OCI-LY1 (cell line): ENCODE measurements around the gene H3-3A.

Experiments
- H2AFZ ChIP-seq: fragments of 200-600 bp; sonication (generic), shearing (Covaris generic); 2 replicates; pipeline ENCODE4 v1.6.0; 2014; ENCODE audit warnings: antibody characterized with exemption, mild to moderate bottlenecking, low read length
- H3F3A ChIP-seq: fragments of 200-600 bp; sonication (generic), shearing (Covaris generic); 2 replicates; pipeline ENCODE4 v1.6.0; 2014; ENCODE audit warnings: mild to moderate bottlenecking, antibody characterized with exemption, low read length, moderate library complexity; ENCODE audit not compliant: insufficient read depth
- H3K27ac ChIP-seq: fragments of 200-600 bp; sonication (generic); 2 replicates; pipeline ENCODE4 v1.5.1; 2014; ENCODE audit warnings: low read length, mixed run types, mild to moderate bottlenecking, low read depth; ENCODE audit not compliant: poor library complexity, severe bottlenecking
- H3K27me3 ChIP-seq: fragments of 200-600 bp; sonication (generic); 2 replicates; pipeline ENCODE4 v1.6.0; 2014; ENCODE audit warnings: antibody characterized with exemption, mild to moderate bottlenecking, low read length, moderate library complexity; ENCODE audit not compliant: insufficient read depth
- H3K36me3 ChIP-seq: fragments of 200-600 bp; sonication (generic); 2 replicates; pipeline ENCODE4 v1.6.1; 2014; ENCODE audit warnings: mild to moderate bottlenecking, antibody characterized with exemption, low read length, moderate library complexity, mixed read lengths; ENCODE audit not compliant: insufficient read depth
- H3K4me1 ChIP-seq: fragments of 200-600 bp; sonication (generic); 2 replicates; pipeline ENCODE4 v1.5.1; 2014; ENCODE audit warnings: mild to moderate bottlenecking, low read length, moderate library complexity; ENCODE audit not compliant: insufficient read depth, severe bottlenecking
- H3K4me2 ChIP-seq: fragments of 200-600 bp; sonication (generic), shearing (Covaris generic); 2 replicates; pipeline ENCODE4 v1.6.1; 2014; ENCODE audit warnings: low read length
- H3K4me3 ChIP-seq: fragments of 200-600 bp; sonication (generic); 2 replicates; pipeline ENCODE4 v1.5.1; 2014; ENCODE audit warnings: low read length, low read depth, mild to moderate bottlenecking, mixed read lengths; ENCODE audit not compliant: poor library complexity, severe bottlenecking
- H3K79me2 ChIP-seq: fragments of 200-600 bp; shearing (Covaris generic); 2 replicates; pipeline ENCODE4 v1.6.1; 2016; ENCODE audit warnings: mixed run types, low read length, mixed read lengths; ENCODE audit not compliant: insufficient read depth
- H3K9ac ChIP-seq: fragments of 200-600 bp; sonication (generic), shearing (Covaris generic); 2 replicates; pipeline ENCODE4 v1.6.1; 2014; ENCODE audit warnings: mild to moderate bottlenecking, low read length, mixed read lengths
- H3K9me2 ChIP-seq: fragments of 200-600 bp; sonication (generic), shearing (Covaris generic); 2 replicates; pipeline ENCODE4 v1.6.1; 2014; ENCODE audit warnings: low read depth, mild to moderate bottlenecking, low read length, mixed read lengths
- H3K9me3 ChIP-seq: fragments of 200-600 bp; shearing (Covaris generic); 2 replicates; pipeline ENCODE4 v1.6.1; 2014; ENCODE audit warnings: low read length, mixed read lengths
- H4K20me1 ChIP-seq: fragments of 200-600 bp; sonication (generic), shearing (Covaris generic); 2 replicates; pipeline ENCODE4 v1.6.0; 2016; ENCODE audit warnings: mild to moderate bottlenecking, low read length; ENCODE audit not compliant: insufficient read depth
- EZH2 ChIP-seq: fragments of 200-600 bp; sonication (generic), shearing (Covaris generic); IDR thresholded peaks from 2 replicates; pipeline ENCODE4 v1.8.0; 2017; ENCODE audit warnings: borderline replicate concordance, mixed run types, mild to moderate bottlenecking, antibody characterized with exemption, low read length, moderate library complexity, mixed read lengths
- TF ChIP-seq, protein P1 (sequence below): fragments of 200-600 bp; sonication (generic), shearing (Covaris generic); IDR thresholded peaks from 2 replicates; pipeline ENCODE4 v1.5.1; 2017; ENCODE audit warnings: mild to moderate bottlenecking, antibody characterized with exemption, low read length, moderate library complexity, mixed read lengths

The H3-3A gene

DNA sequence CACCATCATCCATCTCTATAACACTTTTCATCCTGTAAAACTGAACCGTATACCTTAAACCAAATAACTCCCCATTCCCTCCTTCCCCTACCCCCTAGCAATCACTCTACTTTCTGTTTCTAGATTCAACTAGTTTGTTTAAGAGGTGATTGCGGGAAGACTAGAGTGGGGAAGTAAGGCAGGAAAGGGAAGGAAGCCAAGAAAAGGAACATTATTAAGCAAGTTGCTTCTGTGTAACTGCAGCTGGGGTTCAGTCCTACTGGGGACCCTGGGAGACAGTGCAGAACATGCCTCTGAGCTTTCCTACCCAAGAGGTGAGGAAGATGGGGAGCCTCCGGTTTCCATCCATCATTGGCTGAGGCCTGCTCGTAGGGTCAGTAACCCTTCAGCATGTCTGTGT lies 28.9 kb upstream of the H3-3A start:
- Histone ChIP-seq H3K9me2 (no peaks in the 10 kb centered on the region), H4K20me1 (no peaks in the 10 kb centered on the region), H3K4me2 (no peak overlapping the region), H2AFZ (no peak overlapping the region), H3F3A (no peaks in the 10 kb centered on the region), H3K36me3 (no peaks in the 10 kb centered on the region), H3K27me3 (no peaks in the 10 kb centered on the region), H3K9me3 (no peaks in the 10 kb centered on the region), H3K9ac (no peak overlapping the region), H3K4me3 (no peak overlapping the region), H3K79me2 (no peaks in the 10 kb centered on the region), H3K27ac (no peak overlapping the region), H3K4me1 (peaks cover 19% of the 10 kb centered on the region)
- TF ChIP-seq EZH2 = no peak
- TF ChIP-seq, protein P1, sequence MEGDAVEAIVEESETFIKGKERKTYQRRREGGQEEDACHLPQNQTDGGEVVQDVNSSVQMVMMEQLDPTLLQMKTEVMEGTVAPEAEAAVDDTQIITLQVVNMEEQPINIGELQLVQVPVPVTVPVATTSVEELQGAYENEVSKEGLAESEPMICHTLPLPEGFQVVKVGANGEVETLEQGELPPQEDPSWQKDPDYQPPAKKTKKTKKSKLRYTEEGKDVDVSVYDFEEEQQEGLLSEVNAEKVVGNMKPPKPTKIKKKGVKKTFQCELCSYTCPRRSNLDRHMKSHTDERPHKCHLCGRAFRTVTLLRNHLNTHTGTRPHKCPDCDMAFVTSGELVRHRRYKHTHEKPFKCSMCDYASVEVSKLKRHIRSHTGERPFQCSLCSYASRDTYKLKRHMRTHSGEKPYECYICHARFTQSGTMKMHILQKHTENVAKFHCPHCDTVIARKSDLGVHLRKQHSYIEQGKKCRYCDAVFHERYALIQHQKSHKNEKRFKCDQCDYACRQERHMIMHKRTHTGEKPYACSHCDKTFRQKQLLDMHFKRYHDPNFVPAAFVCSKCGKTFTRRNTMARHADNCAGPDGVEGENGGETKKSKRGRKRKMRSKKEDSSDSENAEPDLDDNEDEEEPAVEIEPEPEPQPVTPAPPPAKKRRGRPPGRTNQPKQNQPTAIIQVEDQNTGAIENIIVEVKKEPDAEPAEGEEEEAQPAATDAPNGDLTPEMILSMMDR = no peak

DNA sequence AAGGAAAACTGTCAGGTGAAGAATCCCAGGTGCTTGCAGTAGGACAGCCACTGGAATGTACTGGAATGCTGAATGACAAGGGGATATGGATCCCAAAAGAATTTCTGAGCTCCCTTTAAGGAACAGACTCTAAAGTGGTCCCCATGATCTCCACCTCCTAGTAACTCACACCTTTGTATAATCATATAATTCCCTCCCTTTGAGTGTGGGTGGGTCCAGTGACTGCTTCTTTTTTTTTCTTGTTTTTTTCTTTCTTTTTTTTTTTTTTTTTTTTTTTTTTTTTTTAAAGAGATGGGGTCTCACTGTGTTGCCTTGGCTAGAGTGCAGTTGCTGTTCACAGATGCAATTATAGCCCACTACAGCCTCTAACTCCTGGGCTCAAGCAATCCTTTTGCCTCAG lies 28.5 kb upstream of the H3-3A start:
- H3K9ac ChIP-seq = no peak overlapping the region
- H3K27me3 ChIP-seq = no peaks in the 10 kb centered on the region
- no peaks in the 10 kb centered on the region for H4K20me1 ChIP-seq
- no peaks in the 10 kb centered on the region for H3K36me3 ChIP-seq
- H3K4me3 ChIP-seq = no peak overlapping the region
- no peaks in the 10 kb centered on the region for H3F3A ChIP-seq
- H3K4me2 ChIP-seq = no peak overlapping the region
- H3K9me2 ChIP-seq = no peaks in the 10 kb centered on the region
- H3K9me3 ChIP-seq = no peaks in the 10 kb centered on the region
- peaks cover 15% of the 10 kb centered on the region for H3K4me1 ChIP-seq
- no peak overlapping the region for H3K27ac ChIP-seq
- TF ChIP-seq, protein P1 = no peak
- TF ChIP-seq EZH2 = no peak
- H2AFZ ChIP-seq = no peak overlapping the region
- H3K79me2 ChIP-seq = no peaks in the 10 kb centered on the region

DNA sequence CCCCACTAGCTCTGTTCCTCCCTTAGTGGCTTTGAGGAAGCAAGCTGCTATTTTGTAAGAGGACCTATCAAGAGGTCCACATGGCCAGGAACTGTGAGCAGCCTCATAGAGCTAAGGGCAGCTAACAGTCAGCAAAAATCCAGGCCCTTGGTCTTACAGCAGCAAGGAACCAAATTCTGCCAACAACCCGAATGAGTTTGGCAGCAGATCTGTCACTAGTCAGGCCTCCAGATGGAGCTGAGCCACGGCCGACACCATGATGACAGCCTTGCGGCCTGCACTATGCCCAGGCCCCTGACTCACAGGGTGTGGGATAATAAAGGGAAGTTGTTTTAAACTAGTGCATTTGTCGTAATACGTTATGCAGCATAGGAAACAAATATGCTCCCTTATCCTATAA lies 28.0 kb upstream of the H3-3A start:
- Histone ChIP-seq H3K4me1 (peaks cover 10% of the 10 kb centered on the region), H3K79me2 (no peaks in the 10 kb centered on the region), H3K4me3 (no peak overlapping the region), H3F3A (no peaks in the 10 kb centered on the region), H3K36me3 (no peaks in the 10 kb centered on the region), H3K27ac (no peak overlapping the region), H2AFZ (no peak overlapping the region), H3K4me2 (no peak overlapping the region), H4K20me1 (no peaks in the 10 kb centered on the region), H3K27me3 (no peaks in the 10 kb centered on the region), H3K9me2 (no peaks in the 10 kb centered on the region), H3K9me3 (no peaks in the 10 kb centered on the region), H3K9ac (no peak overlapping the region)
- TF ChIP-seq, protein P1 = no peak
- no peak for TF ChIP-seq EZH2
